HepG2 (cell line): ENCODE data around the gene ZNF24. TPM values are rescaled to one million over a fixed set of nuclear protein-coding genes. Genes with fewer than 3 reads are reported as not detected.

Experiments
- AGO1 ChIP-seq: fragments of 200-400 bp; formaldehyde crosslinking; IDR thresholded peaks from 2 replicates; pipeline ENCODE4 v1.6.1; 2017; ENCODE audit warnings: mild to moderate bottlenecking, low read depth, low read length, moderate library complexity; ENCODE audit not compliant: poor library complexity, severe bottlenecking
- CAMTA2 ChIP-seq: sonication (generic); formaldehyde crosslinking; IDR thresholded peaks from 2 replicates; pipeline ENCODE4 v1.4.0; 2020; ENCODE audit warnings: mild to moderate bottlenecking, missing genetic modification reagents, borderline replicate concordance
- FOXO1 ChIP-seq: sonication (generic); formaldehyde crosslinking; IDR thresholded peaks from 2 replicates; pipeline ENCODE4 v1.4.0; 2020; ENCODE audit warnings: missing genetic modification reagents
- KLF9 ChIP-seq: IDR thresholded peaks from 2 replicates; pipeline ENCODE4 v1.6.1; 2016; ENCODE audit warnings: low read depth
- PRPF4 ChIP-seq: fragments of 200-400 bp; formaldehyde crosslinking; IDR thresholded peaks from 2 replicates; pipeline ENCODE4 v1.6.1; 2016; ENCODE audit warnings: low read length, low read depth; ENCODE audit not compliant: poor library complexity, severe bottlenecking
- REL ChIP-seq: sonication (generic); formaldehyde crosslinking; conservative IDR thresholded peaks from 2 replicates; pipeline ENCODE4 v1.8.0; 2022; ENCODE audit warnings: mild to moderate bottlenecking, missing genetic modification reagents, moderate library complexity
- ZNF431 ChIP-seq: sonication (generic); formaldehyde crosslinking; IDR thresholded peaks from 2 replicates; pipeline ENCODE4 v1.9.0; 2022; ENCODE audit warnings: missing genetic modification reagents, low read depth, mild to moderate bottlenecking, borderline replicate concordance
- polyA plus RNA-seq, 8 experiments: library from polyadenylated mRNA; depleted of rRNA in 3 of 8; stranded (reverse) in 7 of 8; unstranded in 1 of 8; fragments of >200 nt; fragmentation: Illumina TruSeq in 4 of 8; extraction: Trizol in 4 of 8; gene quantifications; 2 replicates each; pipeline versions ENCODE4 v1.2.1 to v1.2.3, GENCODE V29; 2011 to 2016; ENCODE audit warnings: low read depth in 4 of 8, missing spikeins in 1 of 8, mixed read lengths in 1 of 8; ENCODE audit not compliant: insufficient read depth in 1 of 8
- total RNA-seq, 5 experiments: library from RNA; depleted of rRNA; stranded (reverse); fragments of >200 nt; fragmentation: Illumina TruSeq; extraction: Trizol; gene quantifications; 2 replicates each; pipeline ENCODE4 v1.2.3, GENCODE V29; 2016; ENCODE audit warnings: low read depth in 1 of 5
- TF ChIP-seq, protein P1 (sequence below): sonication (generic); formaldehyde crosslinking; IDR thresholded peaks from 2 replicates; pipeline ENCODE4 v1.4.0; 2020; ENCODE audit warnings: missing genetic modification reagents
- TF ChIP-seq, protein P2 (sequence below): sonication (generic); formaldehyde crosslinking; IDR thresholded peaks from 2 replicates; pipeline ENCODE4 v1.8.1; 2023; ENCODE audit warnings: mild to moderate bottlenecking, moderate library complexity, missing genetic modification reagents
- TF ChIP-seq, protein P3 (sequence below): IDR thresholded peaks from 2 replicates; pipeline ENCODE4 v1.6.1; 2016; ENCODE audit warnings: mild to moderate bottlenecking, missing biosample characterization, missing genetic modification reagents
- TF ChIP-seq, protein P4 (sequence below): sonication (generic); formaldehyde crosslinking; IDR thresholded peaks from 2 replicates; pipeline ENCODE4 v1.4.0; 2020; ENCODE audit warnings: missing genetic modification reagents, borderline replicate concordance

ZNF24 gene
- total and polyA plus RNA-seq, 2 of the 13 experiments (the other 11 are each of a cell fraction or from before 2014, with no cell fraction given) = 19.5 to 41.1 TPM

DNA sequence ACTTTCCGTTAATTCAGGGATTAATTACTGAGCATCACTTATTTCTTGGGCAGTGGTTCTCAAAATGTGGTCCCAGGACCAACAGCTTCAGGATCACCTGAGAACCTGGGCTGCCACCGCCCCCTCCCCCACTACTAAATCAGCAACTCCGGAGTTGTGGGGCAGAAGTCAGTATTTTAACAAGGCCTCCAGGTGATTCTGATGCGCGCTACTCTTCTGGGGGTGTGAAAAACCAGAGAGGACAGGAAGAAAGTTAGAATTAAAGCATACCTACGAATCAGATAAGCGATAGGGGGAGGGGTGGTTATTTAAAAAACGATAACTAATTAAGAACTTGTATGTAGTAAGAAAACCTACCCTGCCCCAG is 54.5 kb downstream of the ZNF24 start (continued):
- TF ChIP-seq, protein P1, sequence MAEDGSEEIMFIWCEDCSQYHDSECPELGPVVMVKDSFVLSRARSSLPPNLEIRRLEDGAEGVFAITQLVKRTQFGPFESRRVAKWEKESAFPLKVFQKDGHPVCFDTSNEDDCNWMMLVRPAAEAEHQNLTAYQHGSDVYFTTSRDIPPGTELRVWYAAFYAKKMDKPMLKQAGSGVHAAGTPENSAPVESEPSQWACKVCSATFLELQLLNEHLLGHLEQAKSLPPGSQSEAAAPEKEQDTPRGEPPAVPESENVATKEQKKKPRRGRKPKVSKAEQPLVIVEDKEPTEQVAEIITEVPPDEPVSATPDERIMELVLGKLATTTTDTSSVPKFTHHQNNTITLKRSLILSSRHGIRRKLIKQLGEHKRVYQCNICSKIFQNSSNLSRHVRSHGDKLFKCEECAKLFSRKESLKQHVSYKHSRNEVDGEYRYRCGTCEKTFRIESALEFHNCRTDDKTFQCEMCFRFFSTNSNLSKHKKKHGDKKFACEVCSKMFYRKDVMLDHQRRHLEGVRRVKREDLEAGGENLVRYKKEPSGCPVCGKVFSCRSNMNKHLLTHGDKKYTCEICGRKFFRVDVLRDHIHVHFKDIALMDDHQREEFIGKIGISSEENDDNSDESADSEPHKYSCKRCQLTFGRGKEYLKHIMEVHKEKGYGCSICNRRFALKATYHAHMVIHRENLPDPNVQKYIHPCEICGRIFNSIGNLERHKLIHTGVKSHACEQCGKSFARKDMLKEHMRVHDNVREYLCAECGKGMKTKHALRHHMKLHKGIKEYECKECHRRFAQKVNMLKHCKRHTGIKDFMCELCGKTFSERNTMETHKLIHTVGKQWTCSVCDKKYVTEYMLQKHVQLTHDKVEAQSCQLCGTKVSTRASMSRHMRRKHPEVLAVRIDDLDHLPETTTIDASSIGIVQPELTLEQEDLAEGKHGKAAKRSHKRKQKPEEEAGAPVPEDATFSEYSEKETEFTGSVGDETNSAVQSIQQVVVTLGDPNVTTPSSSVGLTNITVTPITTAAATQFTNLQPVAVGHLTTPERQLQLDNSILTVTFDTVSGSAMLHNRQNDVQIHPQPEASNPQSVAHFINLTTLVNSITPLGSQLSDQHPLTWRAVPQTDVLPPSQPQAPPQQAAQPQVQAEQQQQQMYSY (CRISPR knock-in tag) = peak; percentile 65
- TF ChIP-seq, protein P2, sequence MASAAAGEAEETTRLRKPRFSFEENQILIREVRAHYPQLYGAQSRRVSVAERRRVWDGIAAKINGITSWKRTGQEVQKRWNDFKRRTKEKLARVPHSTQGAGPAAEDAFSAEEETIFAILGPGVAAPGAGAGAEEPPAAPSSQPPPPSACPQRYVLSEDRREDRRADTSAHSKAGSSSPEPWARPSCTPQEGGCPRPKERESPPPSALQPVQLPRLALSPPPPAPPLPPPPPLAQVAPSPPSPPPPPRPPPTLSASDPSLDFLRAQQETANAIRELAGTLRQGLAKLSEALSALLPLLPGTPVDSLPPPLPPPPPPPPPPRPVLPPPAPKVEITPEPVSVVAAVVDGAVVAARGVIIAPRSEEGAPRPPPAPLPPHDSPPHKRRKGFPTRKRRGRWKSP (CRISPR knock-in tag) = 0 out of 2 replicates have a peak, but pooled peaks have one; percentile 1
- TF ChIP-seq REL (CRISPR knock-in tag) (0 out of 2 replicates have a peak, but pooled peaks have one; percentile 8), AGO1 (no peak), FOXO1 (no peak), KLF9 (CRISPR knock-in tag) (0 out of 2 replicates have a peak, but pooled peaks have one; percentile 4), ZNF431 (CRISPR knock-in tag) (no peak), PRPF4 (peak; percentile 83), CAMTA2 (CRISPR knock-in tag) (no peak)
- TF ChIP-seq, protein P3, sequence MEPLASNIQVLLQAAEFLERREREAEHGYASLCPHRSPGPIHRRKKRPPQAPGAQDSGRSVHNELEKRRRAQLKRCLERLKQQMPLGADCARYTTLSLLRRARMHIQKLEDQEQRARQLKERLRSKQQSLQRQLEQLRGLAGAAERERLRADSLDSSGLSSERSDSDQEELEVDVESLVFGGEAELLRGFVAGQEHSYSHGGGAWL (CRISPR knock-in tag) = no peak; the same call in 1 of the 2 replicates
- TF ChIP-seq, protein P4, sequence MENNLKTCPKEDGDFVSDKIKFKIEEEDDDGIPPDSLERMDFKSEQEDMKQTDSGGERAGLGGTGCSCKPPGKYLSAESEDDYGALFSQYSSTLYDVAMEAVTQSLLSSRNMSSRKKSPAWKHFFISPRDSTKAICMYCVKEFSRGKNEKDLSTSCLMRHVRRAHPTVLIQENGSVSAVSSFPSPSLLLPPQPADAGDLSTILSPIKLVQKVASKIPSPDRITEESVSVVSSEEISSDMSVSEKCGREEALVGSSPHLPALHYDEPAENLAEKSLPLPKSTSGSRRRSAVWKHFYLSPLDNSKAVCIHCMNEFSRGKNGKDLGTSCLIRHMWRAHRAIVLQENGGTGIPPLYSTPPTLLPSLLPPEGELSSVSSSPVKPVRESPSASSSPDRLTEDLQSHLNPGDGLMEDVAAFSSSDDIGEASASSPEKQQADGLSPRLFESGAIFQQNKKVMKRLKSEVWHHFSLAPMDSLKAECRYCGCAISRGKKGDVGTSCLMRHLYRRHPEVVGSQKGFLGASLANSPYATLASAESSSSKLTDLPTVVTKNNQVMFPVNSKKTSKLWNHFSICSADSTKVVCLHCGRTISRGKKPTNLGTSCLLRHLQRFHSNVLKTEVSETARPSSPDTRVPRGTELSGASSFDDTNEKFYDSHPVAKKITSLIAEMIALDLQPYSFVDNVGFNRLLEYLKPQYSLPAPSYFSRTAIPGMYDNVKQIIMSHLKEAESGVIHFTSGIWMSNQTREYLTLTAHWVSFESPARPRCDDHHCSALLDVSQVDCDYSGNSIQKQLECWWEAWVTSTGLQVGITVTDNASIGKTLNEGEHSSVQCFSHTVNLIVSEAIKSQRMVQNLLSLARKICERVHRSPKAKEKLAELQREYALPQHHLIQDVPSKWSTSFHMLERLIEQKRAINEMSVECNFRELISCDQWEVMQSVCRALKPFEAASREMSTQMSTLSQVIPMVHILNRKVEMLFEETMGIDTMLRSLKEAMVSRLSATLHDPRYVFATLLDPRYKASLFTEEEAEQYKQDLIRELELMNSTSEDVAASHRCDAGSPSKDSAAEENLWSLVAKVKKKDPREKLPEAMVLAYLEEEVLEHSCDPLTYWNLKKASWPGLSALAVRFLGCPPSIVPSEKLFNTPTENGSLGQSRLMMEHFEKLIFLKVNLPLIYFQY (CRISPR knock-in tag) = no peak
